ENCODE data around the gene LMAN2.
"Not testable (repeated sequence)": the region's sequence is repeated elsewhere in the genome, so short reads cannot be mapped to it uniquely, and the experiment has no call there.

Gene LMAN2

GRCh38 chr5:177343777-177344176, 7.7 kb downstream of the LMAN2 start:
- no peak overlapping the region for H3K27ac ChIP-seq (ENCODE audit: poor library complexity, severe bottlenecking)
- no peak for TF ChIP-seq CTCF (IDR thresholded peaks at IDR 0.05; ENCODE audit: poor library complexity, severe bottlenecking)
- no peak for DNase-seq (ENCODE audit: low spot score)
- no peak for ATAC-seq (ENCODE audit: low read depth)
- no peak overlapping the region for H3K4me3 ChIP-seq (ENCODE audit: severe bottlenecking)
- H3K27me3 ChIP-seq (ENCODE audit: insufficient read depth, poor library complexity, severe bottlenecking) = no peaks in the 10 kb centered on the region
- H3K9me3 ChIP-seq (ENCODE audit: severe bottlenecking) = no peaks in the 10 kb centered on the region
- H3K4me1 ChIP-seq (ENCODE audit: insufficient read depth, poor library complexity, severe bottlenecking) = no peaks in the 10 kb centered on the region
- peaks cover 86% of the 10 kb centered on the region for H3K36me3 ChIP-seq (ENCODE audit: low read depth)

- not testable (repeated sequence) for H3K4me3 ChIP-seq (ENCODE audit: severe bottlenecking); H3K27ac ChIP-seq (ENCODE audit: poor library complexity, severe bottlenecking); DNase-seq (ENCODE audit: low spot score); ATAC-seq (ENCODE audit: low read depth); H3K4me1 ChIP-seq (ENCODE audit: insufficient read depth, poor library complexity, severe bottlenecking); H3K27me3 ChIP-seq (ENCODE audit: insufficient read depth, poor library complexity, severe bottlenecking); H3K9me3 ChIP-seq (ENCODE audit: severe bottlenecking)
- peaks cover 90% of the 10 kb centered on the region for H3K36me3 ChIP-seq (ENCODE audit: low read depth)
These were observed 8.5 kb downstream of the LMAN2 start for GRCh38 chr5:177343000-177343399.

GRCh38 chr5:177339107-177339638, 12.3 kb downstream of the LMAN2 start:
- TF ChIP-seq CTCF (IDR thresholded peaks at IDR 0.05; ENCODE audit: poor library complexity, severe bottlenecking) = no peak
- H3K36me3 ChIP-seq (ENCODE audit: low read depth) = peaks cover 87% of the 10 kb centered on the region
- H3K4me1 ChIP-seq (ENCODE audit: insufficient read depth, poor library complexity, severe bottlenecking) = no peaks in the 10 kb centered on the region
- no peaks in the 10 kb centered on the region for H3K27me3 ChIP-seq (ENCODE audit: insufficient read depth, poor library complexity, severe bottlenecking)
- H3K27ac ChIP-seq (ENCODE audit: poor library complexity, severe bottlenecking) = no peak overlapping the region
- ATAC-seq (ENCODE audit: low read depth) (no peak), DNase-seq (ENCODE audit: low spot score) (no peak)
- H3K4me3 ChIP-seq (ENCODE audit: severe bottlenecking) = no peak overlapping the region
- no peaks in the 10 kb centered on the region for H3K9me3 ChIP-seq (ENCODE audit: severe bottlenecking)

GRCh38 chr5:177338251-177339106, 13.0 kb downstream of the LMAN2 start:
- no peak for TF ChIP-seq CTCF (IDR thresholded peaks at IDR 0.05; ENCODE audit: poor library complexity, severe bottlenecking)

GRCh38 chr5:177336603-177337494, 14.6 kb downstream of the LMAN2 start:
- H3K4me1 ChIP-seq (ENCODE audit: insufficient read depth, poor library complexity, severe bottlenecking) = no peaks in the 10 kb centered on the region
- TF ChIP-seq CTCF (IDR thresholded peaks at IDR 0.05; ENCODE audit: poor library complexity, severe bottlenecking) = no peak
- H3K4me3 ChIP-seq (ENCODE audit: severe bottlenecking) = no peak overlapping the region
- ATAC-seq (ENCODE audit: low read depth) (no peak), DNase-seq (ENCODE audit: low spot score) (no peak)
- H3K9me3 ChIP-seq (ENCODE audit: severe bottlenecking) = no peaks in the 10 kb centered on the region
- peaks cover 88% of the 10 kb centered on the region for H3K36me3 ChIP-seq (ENCODE audit: low read depth)
- no peak overlapping the region for H3K27ac ChIP-seq (ENCODE audit: poor library complexity, severe bottlenecking)
- H3K27me3 ChIP-seq (ENCODE audit: insufficient read depth, poor library complexity, severe bottlenecking) = no peaks in the 10 kb centered on the region

More at GRCh38 chr5:177338251-177339106, 13.0 kb downstream of the LMAN2 start:
- Histone ChIP-seq H3K4me3 (ENCODE audit: severe bottlenecking) (no peak overlapping the region), H3K4me1 (ENCODE audit: insufficient read depth, poor library complexity, severe bottlenecking) (no peaks in the 10 kb centered on the region), H3K27me3 (ENCODE audit: insufficient read depth, poor library complexity, severe bottlenecking) (no peaks in the 10 kb centered on the region), H3K27ac (ENCODE audit: poor library complexity, severe bottlenecking) (no peak overlapping the region), H3K9me3 (ENCODE audit: severe bottlenecking) (no peaks in the 10 kb centered on the region), H3K36me3 (ENCODE audit: low read depth) (peaks cover 89% of the 10 kb centered on the region)
- DNase-seq (ENCODE audit: low spot score) = no peak
- ATAC-seq (ENCODE audit: low read depth) = no peak
